Measurements from ENCODE around the gene ACAP1. TPM values are rescaled to one million over a fixed set of nuclear protein-coding genes. Genes with fewer than 3 reads are reported as not detected.

The ACAP1 gene
- total and polyA plus RNA-seq, 12 donors = 2.1 to 54.7 (median 10.8) TPM

DNA sequence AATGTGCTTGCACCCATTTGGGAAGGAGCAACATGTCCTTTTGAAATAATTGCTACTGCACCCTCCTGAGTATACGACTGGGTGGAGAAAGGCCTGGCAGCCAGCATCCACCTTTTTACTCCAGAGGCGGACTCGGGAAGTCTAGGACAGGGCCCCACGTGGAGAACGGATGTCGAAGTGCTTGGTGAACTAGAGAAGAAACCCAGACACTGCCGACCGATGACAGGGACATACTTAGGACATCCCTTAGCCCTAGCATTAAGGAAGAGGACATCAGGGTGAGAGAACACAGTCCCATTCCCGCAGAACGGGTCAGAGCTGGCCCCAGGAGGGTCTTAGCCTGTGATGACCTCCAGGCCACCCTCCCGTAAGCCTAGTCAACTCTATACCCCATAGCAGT is 45.6 kb upstream of the ACAP1 start:
- no peak for TF ChIP-seq POLR2A (IDR thresholded peaks at IDR 0.05)
- TF ChIP-seq, protein P1, sequence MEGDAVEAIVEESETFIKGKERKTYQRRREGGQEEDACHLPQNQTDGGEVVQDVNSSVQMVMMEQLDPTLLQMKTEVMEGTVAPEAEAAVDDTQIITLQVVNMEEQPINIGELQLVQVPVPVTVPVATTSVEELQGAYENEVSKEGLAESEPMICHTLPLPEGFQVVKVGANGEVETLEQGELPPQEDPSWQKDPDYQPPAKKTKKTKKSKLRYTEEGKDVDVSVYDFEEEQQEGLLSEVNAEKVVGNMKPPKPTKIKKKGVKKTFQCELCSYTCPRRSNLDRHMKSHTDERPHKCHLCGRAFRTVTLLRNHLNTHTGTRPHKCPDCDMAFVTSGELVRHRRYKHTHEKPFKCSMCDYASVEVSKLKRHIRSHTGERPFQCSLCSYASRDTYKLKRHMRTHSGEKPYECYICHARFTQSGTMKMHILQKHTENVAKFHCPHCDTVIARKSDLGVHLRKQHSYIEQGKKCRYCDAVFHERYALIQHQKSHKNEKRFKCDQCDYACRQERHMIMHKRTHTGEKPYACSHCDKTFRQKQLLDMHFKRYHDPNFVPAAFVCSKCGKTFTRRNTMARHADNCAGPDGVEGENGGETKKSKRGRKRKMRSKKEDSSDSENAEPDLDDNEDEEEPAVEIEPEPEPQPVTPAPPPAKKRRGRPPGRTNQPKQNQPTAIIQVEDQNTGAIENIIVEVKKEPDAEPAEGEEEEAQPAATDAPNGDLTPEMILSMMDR (IDR thresholded peaks at IDR 0.05) = no peak
- 61 to 75% (median 72%) methylated on average over 9 to 11 of the region's 11 CpGs for WGBS, 4 donors
- no peaks in the 10 kb centered on the region for H3K36me3 ChIP-seq (replicated peaks in 1 of 2)
- H3K9me3 ChIP-seq (replicated peaks in 1 of 3) = no peaks in the 10 kb centered on the region
- H3K27ac ChIP-seq = no peak overlapping the region
- intact Hi-C loops (cut with DNase I) = loop anchor here in 1 of 2 donors (10.0 kb wide), 1 partner anchor 236 kb away; no protein-coding TSS in a partner anchor
- H3K27me3 ChIP-seq = peaks cover 17% of the 10 kb centered on the region
- DNase-seq = no peak
- H3K4me3 ChIP-seq = no peak overlapping the region
- peaks cover 8 to 18% of the 10 kb centered on the region in 2 donors for H3K4me1 ChIP-seq (replicated peaks in 1 of 2)

DNA sequence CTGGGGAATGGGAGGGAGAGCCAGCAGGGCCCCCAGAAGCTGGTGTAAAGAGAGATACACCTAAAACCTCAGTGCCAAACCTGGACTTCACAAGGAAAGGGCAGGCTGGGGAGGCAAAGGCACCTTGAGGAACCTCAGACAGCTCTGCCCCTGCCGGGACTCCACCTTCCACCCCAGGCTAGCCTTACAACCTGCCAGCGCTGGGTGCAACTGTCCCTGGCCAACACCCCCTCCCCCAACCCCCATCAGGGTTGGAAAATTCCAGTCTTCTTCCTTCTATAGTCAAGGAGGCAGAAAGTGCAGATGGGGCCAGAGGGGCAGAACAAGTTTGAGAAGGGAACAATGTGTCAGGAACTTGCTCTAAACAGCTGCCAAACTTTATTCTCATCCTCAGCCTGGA is 44.1 kb upstream of the ACAP1 start:
- intact Hi-C loops (cut with DNase I) = loop anchor here in 1 of 2 donors (10.0 kb wide), 1 partner anchor 237 kb away; no protein-coding TSS in a partner anchor
- Histone ChIP-seq H3K9me3 (replicated peaks in 1 of 3) (no peaks in the 10 kb centered on the region), H3K36me3 (replicated peaks in 1 of 2) (no peaks in the 10 kb centered on the region), H3K27ac (no peak overlapping the region), H3K4me1 (replicated peaks in 1 of 2) (peaks cover 12 to 28% of the 10 kb centered on the region in 2 donors), H3K4me3 (no peak overlapping the region), H3K27me3 (peaks cover 17% of the 10 kb centered on the region)
- DNase-seq = no peak
- WGBS, 4 donors = 72 to 83% (median 80%) methylated on average over 2 of the region's 2 CpGs; no CpG with 5 or more reads in 1 of the 4 donors
- no peak for TF ChIP-seq POLR2A (IDR thresholded peaks at IDR 0.05)
- TF ChIP-seq, protein P1 (IDR thresholded peaks at IDR 0.05) = no peak

DNA sequence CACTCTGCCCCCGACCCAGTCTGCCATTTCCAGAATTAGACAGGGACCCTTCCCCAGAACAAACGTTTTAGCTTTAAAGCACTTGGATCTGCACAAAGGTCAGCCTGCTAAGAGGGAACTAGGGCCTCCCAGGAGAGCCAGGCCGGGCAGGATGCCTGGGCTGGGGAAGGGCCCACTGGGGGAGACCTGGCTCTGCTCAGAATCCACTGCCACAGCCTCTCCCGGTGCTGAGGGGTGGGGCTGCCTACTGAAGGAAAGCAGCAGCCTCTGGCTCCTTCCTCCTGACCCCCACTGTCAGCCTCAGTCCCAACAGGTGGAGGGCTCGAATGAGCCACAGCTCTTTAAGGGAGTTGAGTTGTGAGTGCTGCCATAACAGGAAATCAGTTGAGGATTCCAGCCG is 43.6 kb upstream of the ACAP1 start:
- DNase-seq = no peak
- H3K9me3 ChIP-seq (replicated peaks in 1 of 3) = no peaks in the 10 kb centered on the region
- H3K4me3 ChIP-seq = no peak overlapping the region
- WGBS, 4 donors = 45 to 53% (median 45%) methylated on average over 6 of the region's 6 CpGs
- peaks cover 17% of the 10 kb centered on the region for H3K27me3 ChIP-seq
- no peak overlapping the region for H3K27ac ChIP-seq
- intact Hi-C loops (cut with DNase I) = loop anchor here in 1 of 2 donors (10.0 kb wide), 1 partner anchor 238 kb away; no protein-coding TSS in a partner anchor
- H3K4me1 ChIP-seq (replicated peaks in 1 of 2) = peaks cover 12 to 28% of the 10 kb centered on the region in 2 donors
- no peaks in the 10 kb centered on the region for H3K36me3 ChIP-seq (replicated peaks in 1 of 2)
- TF ChIP-seq, protein P1 (IDR thresholded peaks at IDR 0.05) = no peak
- TF ChIP-seq POLR2A (IDR thresholded peaks at IDR 0.05) = no peak

DNA sequence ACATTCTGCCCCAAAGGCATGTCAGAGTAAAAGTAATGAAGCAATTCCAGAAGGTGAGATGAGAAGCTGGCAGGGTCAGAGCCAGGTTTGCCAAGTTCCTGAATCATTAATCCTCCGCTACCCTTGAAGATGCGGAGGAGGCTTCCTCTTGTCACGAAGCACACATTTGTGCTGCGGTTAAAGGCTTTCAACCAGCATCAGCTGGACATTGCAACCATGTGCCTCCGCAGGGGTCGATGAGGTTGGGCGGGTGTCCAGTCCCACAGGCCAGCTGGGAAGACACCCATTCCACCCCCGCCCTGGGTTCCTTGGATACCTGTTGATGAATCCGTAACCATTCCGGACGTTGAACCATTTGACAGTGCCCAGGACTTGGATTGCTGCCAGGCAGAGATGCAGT is 43.2 kb upstream of the ACAP1 start:
- Histone ChIP-seq H3K4me3 (no peak overlapping the region), H3K9me3 (replicated peaks in 1 of 3) (no peaks in the 10 kb centered on the region), H3K27ac (no peak overlapping the region), H3K36me3 (replicated peaks in 1 of 2) (no peaks in the 10 kb centered on the region), H3K27me3 (peaks cover 17% of the 10 kb centered on the region), H3K4me1 (replicated peaks in 1 of 2) (peaks cover 12 to 28% of the 10 kb centered on the region in 2 donors)
- WGBS, 4 donors = 69 to 81% (median 77%) methylated on average over 7 to 11 of the region's 11 CpGs
- intact Hi-C loops (cut with DNase I) = loop anchor here in 1 of 2 donors (10.0 kb wide), 1 partner anchor 238 kb away; no protein-coding TSS in a partner anchor
- no peak for TF ChIP-seq POLR2A (IDR thresholded peaks at IDR 0.05)
- TF ChIP-seq, protein P1 (IDR thresholded peaks at IDR 0.05) = no peak
- DNase-seq = peak in 1 of 7 donors; percentile 33
